ENCODE measurements around the gene CMC1.

CMC1 gene

GRCh38 chr3:28224430-28224829 is 17.0 kb upstream of the CMC1 start:
- Histone ChIP-seq H2AFZ (ENCODE audit: low read depth, low read length, severe bottlenecking) (no peak overlapping the region), H3K4me2 (ENCODE audit: low read depth, low read length, poor library complexity, severe bottlenecking) (no peak overlapping the region), H3K4me3 (ENCODE audit: insufficient read depth, low read length, poor library complexity, severe bottlenecking) (no peak overlapping the region), H3K9ac (ENCODE audit: low read length) (no peak overlapping the region), H3K9me2 (replicated peaks; ENCODE audit: insufficient read depth, low read length) (no peaks in the 10 kb centered on the region), H3K36me3 (ENCODE audit: low read length) (no peaks in the 10 kb centered on the region), H4K20me1 (ENCODE audit: low read depth, low read length) (no peaks in the 10 kb centered on the region), H3K9me3 (ENCODE audit: insufficient read depth, low read length) (no peaks in the 10 kb centered on the region), H3K27me3 (ENCODE audit: low read length) (no peaks in the 10 kb centered on the region), H3K79me2 (ENCODE audit: insufficient read depth, low read length) (no peaks in the 10 kb centered on the region), H3K27ac (ENCODE audit: low read depth, low read length) (no peak overlapping the region), H3F3A (ENCODE audit: insufficient read depth) (no peaks in the 10 kb centered on the region)
- TF ChIP-seq CTCF (IDR thresholded peaks at IDR 0.05; ENCODE audit: insufficient read depth, low read length, poor library complexity, severe bottlenecking) = no peak
- no peak for TF ChIP-seq EZH2phosphoT487 (conservative IDR thresholded peaks at IDR 0.05; ENCODE audit: low read length)

GRCh38 chr3:28226020-28226419 is 15.4 kb upstream of the CMC1 start:
- Histone ChIP-seq H4K20me1 (ENCODE audit: low read depth, low read length) (no peaks in the 10 kb centered on the region), H3F3A (ENCODE audit: insufficient read depth) (no peaks in the 10 kb centered on the region), H3K9ac (ENCODE audit: low read length) (no peak overlapping the region), H3K79me2 (ENCODE audit: insufficient read depth, low read length) (no peaks in the 10 kb centered on the region), H3K36me3 (ENCODE audit: low read length) (no peaks in the 10 kb centered on the region), H3K4me3 (ENCODE audit: insufficient read depth, low read length, poor library complexity, severe bottlenecking) (no peak overlapping the region), H3K9me2 (replicated peaks; ENCODE audit: insufficient read depth, low read length) (no peaks in the 10 kb centered on the region), H2AFZ (ENCODE audit: low read depth, low read length, severe bottlenecking) (no peak overlapping the region), H3K9me3 (ENCODE audit: insufficient read depth, low read length) (no peaks in the 10 kb centered on the region), H3K27ac (ENCODE audit: low read depth, low read length) (no peak overlapping the region), H3K27me3 (ENCODE audit: low read length) (no peaks in the 10 kb centered on the region), H3K4me2 (ENCODE audit: low read depth, low read length, poor library complexity, severe bottlenecking) (no peak overlapping the region)
- TF ChIP-seq EZH2phosphoT487 (conservative IDR thresholded peaks at IDR 0.05; ENCODE audit: low read length) (no peak), CTCF (IDR thresholded peaks at IDR 0.05; ENCODE audit: insufficient read depth, low read length, poor library complexity, severe bottlenecking) (no peak)

GRCh38 chr3:28228623-28229022 is 12.8 kb upstream of the CMC1 start:
- TF ChIP-seq CTCF (IDR thresholded peaks at IDR 0.05; ENCODE audit: insufficient read depth, low read length, poor library complexity, severe bottlenecking) (no peak), EZH2phosphoT487 (conservative IDR thresholded peaks at IDR 0.05; ENCODE audit: low read length) (no peak)
- Histone ChIP-seq H3K9ac (ENCODE audit: low read length) (no peak overlapping the region), H3K4me2 (ENCODE audit: low read depth, low read length, poor library complexity, severe bottlenecking) (no peak overlapping the region), H2AFZ (ENCODE audit: low read depth, low read length, severe bottlenecking) (no peak overlapping the region), H3K4me3 (ENCODE audit: insufficient read depth, low read length, poor library complexity, severe bottlenecking) (no peak overlapping the region), H3K27ac (ENCODE audit: low read depth, low read length) (no peak overlapping the region), H3K9me3 (ENCODE audit: insufficient read depth, low read length) (no peaks in the 10 kb centered on the region), H3F3A (ENCODE audit: insufficient read depth) (no peaks in the 10 kb centered on the region), H4K20me1 (ENCODE audit: low read depth, low read length) (no peaks in the 10 kb centered on the region), H3K79me2 (ENCODE audit: insufficient read depth, low read length) (no peaks in the 10 kb centered on the region), H3K27me3 (ENCODE audit: low read length) (no peaks in the 10 kb centered on the region), H3K9me2 (replicated peaks; ENCODE audit: insufficient read depth, low read length) (no peaks in the 10 kb centered on the region), H3K36me3 (ENCODE audit: low read length) (no peaks in the 10 kb centered on the region)

- no peak overlapping the region for H3K4me2 ChIP-seq (ENCODE audit: low read depth, low read length, poor library complexity, severe bottlenecking)
- H3F3A ChIP-seq (ENCODE audit: insufficient read depth) = no peaks in the 10 kb centered on the region
- no peaks in the 10 kb centered on the region for H4K20me1 ChIP-seq (ENCODE audit: low read depth, low read length)
- TF ChIP-seq CTCF (IDR thresholded peaks at IDR 0.05; ENCODE audit: insufficient read depth, low read length, poor library complexity, severe bottlenecking) = no peak
- no peak for TF ChIP-seq EZH2phosphoT487 (conservative IDR thresholded peaks at IDR 0.05; ENCODE audit: low read length)
- no peaks in the 10 kb centered on the region for H3K9me3 ChIP-seq (ENCODE audit: insufficient read depth, low read length)
- no peaks in the 10 kb centered on the region for H3K27me3 ChIP-seq (ENCODE audit: low read length)
- H3K27ac ChIP-seq (ENCODE audit: low read depth, low read length) = no peak overlapping the region
- no peaks in the 10 kb centered on the region for H3K36me3 ChIP-seq (ENCODE audit: low read length)
- no peak overlapping the region for H2AFZ ChIP-seq (ENCODE audit: low read depth, low read length, severe bottlenecking)
- no peaks in the 10 kb centered on the region for H3K79me2 ChIP-seq (ENCODE audit: insufficient read depth, low read length)
- H3K4me3 ChIP-seq (ENCODE audit: insufficient read depth, low read length, poor library complexity, severe bottlenecking) = no peak overlapping the region
- no peaks in the 10 kb centered on the region for H3K9me2 ChIP-seq (replicated peaks; ENCODE audit: insufficient read depth, low read length)
- no peak overlapping the region for H3K9ac ChIP-seq (ENCODE audit: low read length)
Measured at GRCh38 chr3:28232659-28233058, 8.8 kb upstream of the CMC1 start.
